ENCODE results near the gene NEGR1.

The NEGR1 gene

DNA sequence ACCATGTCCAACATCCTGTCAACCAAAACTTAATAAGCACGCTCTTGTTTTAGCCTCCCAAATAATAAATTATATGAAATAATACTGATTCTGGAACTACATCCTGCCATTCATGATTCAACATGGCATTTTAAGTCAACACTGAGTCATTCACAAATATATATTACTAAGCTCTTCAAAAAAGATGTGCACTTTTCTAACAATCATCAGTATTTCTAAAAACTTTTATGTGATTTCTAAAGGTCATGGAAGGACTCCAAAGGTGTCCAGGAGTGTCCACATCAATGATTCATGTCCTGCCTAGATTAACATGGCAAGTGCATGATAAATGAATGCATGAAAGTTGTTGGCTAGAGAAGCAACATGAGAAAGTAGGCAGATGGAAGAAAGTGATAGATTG is 51.6 kb downstream of the NEGR1 start:
- no peak for DNase-seq (ENCODE audit: low spot score)

DNA sequence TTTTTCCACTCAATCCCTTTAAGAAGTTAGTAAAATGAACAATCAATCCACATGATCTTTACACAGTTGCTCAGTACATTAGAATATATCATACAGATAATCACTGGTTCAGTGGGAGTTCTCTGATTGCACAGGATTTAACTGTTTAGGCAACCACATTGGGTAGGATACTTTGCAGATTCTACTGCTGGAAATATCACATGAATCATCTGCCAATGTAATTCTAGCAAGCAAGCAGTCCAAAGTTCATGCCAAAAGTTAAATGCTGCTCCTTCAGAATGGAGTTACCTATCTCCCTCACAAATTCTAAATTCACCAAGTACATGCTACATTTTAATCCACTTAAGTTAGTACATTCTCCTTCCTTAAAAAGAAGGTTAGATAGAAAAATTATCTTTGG is 52.4 kb downstream of the NEGR1 start:
- no peak for DNase-seq (ENCODE audit: low spot score)

DNA sequence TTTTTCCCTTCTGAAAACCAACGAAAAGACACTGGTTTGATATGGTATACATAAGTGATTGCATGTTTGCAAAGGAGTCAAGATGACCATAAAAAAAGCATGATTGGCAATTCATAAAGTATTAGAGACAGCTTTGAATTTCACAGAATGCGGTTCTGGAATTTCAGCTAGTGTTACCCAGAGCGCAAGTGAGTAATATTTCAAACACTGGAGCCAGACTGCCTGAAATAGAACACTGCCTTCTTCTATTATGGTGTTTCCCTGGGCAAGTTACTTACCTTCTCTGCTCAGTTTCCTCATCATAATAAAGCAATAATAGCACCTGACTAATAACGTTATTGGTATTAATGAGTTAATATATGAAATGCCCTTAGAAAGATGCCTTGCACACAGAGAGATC is 54.7 kb downstream of the NEGR1 start:
- DNase-seq (ENCODE audit: low spot score) = no peak

DNA sequence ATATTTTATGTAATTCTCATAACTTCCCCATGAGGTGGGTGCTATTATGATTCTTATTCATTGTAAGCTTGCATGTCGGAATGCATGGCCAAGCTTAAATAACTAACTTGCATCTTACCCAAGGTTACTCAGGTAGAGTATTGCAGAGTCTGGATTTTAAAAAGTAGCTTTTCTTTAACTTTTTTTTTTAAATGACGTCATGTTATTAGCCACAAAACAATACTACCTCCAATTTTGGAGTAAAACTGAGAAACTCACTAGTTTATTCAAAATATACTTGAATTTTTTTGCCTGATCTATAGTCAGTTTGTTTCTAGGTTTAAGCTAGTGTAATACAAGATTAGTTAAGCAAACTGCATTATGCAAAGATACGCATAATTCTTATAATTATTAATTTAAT is 57.8 kb downstream of the NEGR1 start:
- no peak for DNase-seq (ENCODE audit: low spot score)

DNA sequence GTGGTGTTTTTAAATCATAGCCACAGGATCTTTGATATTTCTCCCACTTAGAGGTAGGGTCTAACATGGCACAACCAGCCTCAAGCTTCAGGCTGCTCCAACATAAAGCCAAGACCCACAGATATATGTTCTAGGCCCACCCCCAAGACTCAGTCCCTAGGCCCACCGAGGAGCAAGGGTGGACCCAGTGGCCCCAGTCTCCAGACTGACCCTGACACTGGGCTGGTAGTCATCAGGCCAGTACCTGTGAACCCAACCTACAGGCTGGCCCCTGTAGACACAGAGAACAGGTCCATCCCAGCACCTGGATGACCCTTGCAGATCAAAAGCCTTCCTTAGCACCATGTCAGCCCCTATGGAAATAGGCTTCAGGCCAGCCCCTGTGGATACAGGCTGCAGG is 60.5 kb downstream of the NEGR1 start:
- no peak for DNase-seq (ENCODE audit: low spot score)

DNA sequence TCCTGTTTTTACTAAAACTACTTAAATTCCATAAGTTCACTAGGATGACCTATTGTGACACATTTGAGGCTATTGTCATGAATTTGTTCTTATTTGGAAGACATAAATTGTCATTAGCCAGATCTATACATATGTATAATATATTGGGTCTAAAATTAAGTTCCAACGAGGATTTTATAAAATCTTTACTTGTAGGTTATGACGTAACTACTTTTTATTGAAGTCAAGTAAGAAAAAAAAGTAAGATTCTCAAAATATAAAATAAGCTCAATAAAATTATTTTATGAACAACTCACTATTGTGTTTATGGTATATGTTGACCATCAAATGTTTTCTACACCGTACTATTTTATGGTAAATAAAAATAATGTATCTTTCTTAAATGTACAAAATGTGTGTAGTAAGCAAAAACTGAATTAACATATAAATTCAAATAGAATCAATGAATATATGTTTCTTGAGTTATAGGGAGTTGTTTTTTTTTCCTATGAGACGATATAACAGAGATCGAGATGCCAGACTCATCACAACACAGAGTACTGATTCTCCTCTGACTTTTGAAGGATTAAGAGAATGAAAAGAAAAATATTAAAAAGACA is 64.1 kb downstream of the NEGR1 start:
- DNase-seq (ENCODE audit: low spot score) = no peak

DNA sequence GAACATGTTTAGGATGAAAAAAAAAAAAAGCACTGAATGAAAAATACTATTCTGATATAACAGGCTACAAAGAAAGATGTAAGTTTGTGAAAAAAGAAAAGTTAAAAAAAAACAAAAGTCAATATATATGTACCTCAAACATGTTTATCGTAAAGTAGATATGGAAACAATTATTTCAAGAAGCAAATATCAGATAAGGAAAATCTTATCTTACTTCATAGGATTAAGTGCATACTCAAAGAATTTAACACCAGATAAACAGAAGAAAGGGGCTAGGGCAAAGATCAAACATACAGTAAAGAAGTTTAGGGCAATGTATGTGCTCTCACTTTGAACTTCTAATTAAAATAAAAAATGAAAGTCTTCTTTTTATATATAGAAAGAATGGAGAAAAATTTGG is 75.3 kb downstream of the NEGR1 start:
- no peak for DNase-seq (ENCODE audit: low spot score)

DNA sequence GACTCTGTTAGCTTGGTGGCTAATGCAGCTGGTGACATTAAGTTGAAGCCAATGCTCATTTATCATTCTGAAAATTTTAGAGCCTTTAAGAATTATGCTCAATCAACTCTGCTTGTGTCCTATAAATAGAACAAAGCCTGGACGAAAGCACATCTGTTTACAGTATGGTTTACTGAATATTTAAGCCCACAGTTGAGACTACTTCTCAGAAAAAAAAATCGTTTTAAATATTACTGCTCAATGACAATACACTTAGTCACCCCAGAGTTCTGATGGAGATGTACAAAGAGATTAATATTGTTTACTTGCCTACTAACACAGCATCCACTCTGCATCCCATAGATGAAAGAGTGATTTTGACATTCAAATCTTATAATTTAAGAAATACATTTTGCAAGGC is 79.6 kb downstream of the NEGR1 start:
- no peak for DNase-seq (ENCODE audit: low spot score)

DNA sequence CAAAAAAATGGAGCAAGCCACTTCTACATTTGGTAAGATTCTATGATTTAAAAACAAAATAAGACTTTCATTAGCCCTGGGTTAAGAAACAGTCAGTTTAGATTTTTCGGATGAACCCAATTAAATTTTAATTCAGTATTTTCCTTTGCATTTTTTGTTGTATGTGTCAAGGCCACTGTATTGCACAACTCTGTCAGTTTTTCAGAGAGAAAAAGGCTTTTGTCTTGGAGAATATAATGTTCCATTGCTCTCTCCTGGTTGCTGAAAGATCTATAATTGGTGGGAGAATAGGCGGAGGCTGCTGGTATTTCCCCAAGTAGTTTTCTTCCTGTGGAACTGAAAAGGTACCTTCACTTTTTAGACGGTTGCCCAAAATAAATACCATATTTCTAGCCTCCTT is 84.6 kb downstream of the NEGR1 start:
- no peak for DNase-seq (ENCODE audit: low spot score)

DNA sequence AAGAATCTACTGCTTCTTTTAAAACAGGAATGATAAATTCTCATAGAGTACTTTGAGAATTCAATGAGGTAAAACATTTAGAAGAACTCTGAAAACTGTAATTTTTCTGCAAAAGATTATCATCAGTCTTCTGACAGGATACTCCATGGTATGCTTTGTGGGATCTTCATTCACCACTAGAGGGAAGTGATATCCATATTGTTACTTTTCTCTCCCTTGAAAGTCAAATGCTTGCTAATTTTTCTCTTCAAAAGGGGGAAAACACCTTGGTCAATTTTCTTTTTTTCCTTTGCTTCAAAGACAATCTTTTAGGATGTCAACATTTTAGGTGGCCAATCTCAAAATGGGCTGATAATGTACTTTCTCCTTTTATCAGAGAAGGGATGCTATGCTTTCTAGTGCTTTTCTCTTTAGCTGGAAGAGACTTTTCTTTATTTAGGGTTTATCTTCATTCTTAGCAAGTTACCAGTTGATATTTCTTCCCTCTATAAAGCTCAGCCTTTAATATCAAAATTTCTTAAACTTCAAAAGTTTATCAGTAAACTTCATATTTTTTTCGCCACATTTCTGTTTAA is 95.5 kb downstream of the NEGR1 start:
- DNase-seq (ENCODE audit: low spot score) = no peak

DNA sequence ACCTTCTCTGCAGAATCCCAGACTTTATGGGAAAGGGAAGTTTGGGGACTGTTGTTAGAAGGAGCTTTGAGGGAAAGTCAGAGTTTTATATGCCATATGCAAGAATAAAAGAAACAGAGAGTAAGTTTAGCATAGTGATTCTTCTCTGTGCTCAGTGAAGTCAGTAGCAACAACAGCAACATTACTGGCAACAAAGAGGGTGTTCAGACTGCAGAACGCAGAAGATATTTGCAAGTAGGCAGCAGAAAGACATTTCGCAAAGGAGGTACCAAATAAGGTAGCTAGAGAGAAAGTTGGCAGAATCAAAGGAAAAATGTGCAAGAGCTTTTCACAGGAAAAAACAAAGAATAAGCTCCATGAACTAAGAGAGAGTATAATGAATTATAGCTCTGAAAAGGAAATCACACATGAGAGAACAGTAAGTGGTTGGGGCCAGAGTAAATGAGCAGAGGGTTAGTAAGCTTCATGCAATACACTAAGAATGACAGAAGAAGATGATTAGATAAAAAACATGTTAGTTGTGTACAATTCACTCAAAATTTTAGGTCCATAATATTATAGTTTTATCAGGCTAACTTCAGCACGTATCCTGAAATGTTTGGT is 98.1 kb downstream of the NEGR1 start:
- no peak for DNase-seq (ENCODE audit: low spot score)

DNA sequence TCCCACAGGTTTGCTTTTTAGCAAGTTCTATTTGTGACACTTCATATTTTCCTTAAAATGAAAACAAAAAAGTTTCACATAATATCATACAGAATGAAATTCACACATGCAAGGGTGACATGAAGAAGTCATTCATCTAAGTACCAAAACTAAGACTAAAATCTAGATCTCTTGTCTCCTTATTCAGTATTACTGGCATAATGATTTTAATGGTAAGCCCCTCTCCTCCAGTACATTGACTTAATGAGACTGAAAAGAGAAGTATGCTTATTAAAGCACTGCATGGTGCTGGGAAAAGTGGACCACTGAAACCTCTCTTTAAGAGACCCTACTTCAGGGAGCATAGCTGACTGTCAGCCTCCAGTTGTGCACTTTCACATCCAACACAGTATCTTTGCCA is 99.5 kb downstream of the NEGR1 start:
- no peak for DNase-seq (ENCODE audit: low spot score)

DNA sequence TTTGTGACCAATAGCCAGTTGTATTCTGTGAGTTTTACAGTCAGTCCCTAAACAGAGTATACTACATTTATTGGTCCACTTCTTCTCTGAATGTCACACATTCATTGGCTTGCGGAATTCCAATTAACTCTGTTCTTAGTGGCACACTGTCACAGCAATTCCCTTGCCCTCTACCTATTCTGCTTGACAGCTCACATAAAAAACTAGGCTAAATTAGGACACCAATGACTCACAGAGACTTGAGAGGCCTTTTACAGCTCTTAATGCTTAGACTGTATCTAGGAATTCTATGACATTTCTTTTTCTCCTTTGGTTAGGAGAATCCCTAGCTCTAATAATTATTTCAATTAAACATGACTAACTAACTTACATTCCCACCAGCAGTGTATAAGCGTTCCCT is 104.1 kb downstream of the NEGR1 start:
- DNase-seq (ENCODE audit: low spot score) = no peak

DNA sequence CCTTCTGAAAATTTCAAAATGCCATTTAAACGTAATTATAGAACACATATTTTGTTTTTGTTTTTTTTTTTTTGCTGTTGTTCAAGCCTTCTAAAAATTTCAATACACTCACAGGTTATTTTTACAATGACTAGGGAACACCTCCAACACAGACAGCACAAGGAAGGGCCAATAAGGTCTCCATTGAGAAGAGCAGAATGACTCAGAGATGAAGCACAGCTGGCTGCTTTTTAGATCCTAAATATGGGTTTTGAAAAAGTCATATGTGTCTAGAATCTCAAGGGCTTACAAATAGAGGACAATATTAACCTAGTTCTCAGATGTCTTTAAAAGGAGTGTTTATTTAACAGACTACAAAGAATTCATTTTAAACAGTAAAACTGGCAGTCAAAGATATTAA is 104.6 kb downstream of the NEGR1 start:
- no peak for DNase-seq (ENCODE audit: low spot score)

DNA sequence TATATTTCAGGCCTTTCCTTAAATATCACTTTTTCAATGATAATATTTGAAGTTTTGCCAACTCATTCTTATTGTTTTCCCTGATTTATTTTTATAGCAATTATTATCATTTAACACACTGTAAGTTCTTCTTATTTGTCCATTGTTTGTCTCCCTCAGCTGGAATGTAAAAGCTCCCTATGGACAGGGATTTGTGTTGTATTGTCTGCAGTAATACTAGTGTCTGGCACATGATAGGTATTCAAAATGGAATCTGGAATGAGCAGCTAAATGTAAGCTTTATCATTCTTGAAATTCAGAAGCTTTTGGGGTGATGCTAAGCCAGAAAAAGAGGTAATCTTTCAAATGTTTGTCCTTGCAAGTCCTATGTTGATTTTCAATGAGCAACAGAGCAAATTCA is 112.1 kb downstream of the NEGR1 start:
- no peak for DNase-seq (ENCODE audit: low spot score)

DNA sequence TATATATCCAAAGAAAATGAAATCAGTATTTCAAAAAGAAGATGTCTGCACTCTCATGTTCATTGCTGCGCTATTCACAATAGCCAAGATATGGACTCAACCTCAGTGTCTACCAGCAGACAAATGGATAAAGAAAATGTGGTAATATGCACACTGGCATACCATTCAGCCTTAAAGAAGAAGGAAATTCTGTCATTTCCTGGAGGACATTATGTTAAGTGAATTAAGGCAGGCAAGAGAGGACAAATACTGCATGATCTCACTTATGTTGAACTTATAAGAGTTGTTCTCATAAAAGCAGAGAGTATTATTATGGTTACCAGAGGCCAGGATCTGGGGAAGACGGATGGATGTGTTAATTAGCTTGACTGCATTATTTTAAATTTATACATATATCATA is 115.9 kb downstream of the NEGR1 start:
- DNase-seq (ENCODE audit: low spot score) = no peak

DNA sequence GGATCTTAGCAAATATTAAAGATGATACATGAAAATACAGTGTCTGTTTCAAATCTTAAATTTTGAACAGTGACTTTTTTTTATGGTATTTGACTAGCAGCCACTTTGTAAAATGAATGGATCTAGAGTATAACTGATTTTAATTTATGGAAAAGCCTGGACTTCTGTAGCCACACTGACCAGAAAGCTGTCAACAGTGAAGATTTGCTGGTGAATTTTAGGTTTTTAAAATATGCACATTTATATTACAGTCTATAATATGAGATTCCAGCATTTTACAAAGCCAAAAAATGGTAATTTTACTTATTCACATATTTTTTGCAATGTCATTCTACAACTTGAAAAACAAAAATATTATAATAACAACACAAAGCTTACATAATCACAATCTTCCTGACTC is 131.8 kb downstream of the NEGR1 start:
- no peak for DNase-seq (ENCODE audit: low spot score)

DNA sequence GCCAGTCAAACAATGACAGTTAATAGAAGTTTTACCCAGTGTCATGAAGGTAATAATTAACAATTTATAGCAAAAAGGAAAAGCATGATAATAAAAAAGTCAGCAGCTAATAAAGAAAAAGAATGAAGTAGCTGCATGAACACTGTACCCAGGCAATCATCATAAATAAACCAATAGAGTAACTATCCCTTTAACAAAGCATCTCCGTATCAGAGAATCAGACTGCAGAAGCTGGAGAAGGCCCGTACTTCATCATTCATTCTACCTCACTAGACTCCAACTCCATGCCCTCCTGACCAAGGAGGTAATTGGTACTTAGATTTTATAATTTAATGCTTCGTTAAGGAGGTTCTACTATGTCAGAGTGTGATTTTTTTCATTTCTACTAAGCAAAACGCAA is 140.5 kb downstream of the NEGR1 start:
- DNase-seq (ENCODE audit: low spot score) = no peak

DNA sequence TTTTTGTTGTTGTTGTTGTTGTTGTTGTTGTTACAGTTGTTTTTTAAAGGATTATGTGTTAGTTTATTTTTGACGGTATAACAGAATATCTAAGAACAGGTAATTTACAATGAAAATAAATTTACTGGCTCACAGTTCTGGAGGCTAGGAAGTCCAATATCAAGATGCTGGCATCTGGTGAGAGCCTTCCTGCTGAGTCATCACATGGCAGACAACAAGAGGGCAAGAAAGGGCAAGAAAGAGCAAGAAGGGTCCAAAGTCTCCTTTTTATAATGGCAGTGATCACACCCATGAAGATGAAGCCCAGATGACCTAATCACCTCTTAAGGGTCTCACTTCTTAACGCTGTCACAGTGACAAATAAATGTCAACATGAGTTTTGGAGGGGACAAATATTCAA is 142.1 kb downstream of the NEGR1 start:
- no peak for DNase-seq (ENCODE audit: low spot score)

DNA sequence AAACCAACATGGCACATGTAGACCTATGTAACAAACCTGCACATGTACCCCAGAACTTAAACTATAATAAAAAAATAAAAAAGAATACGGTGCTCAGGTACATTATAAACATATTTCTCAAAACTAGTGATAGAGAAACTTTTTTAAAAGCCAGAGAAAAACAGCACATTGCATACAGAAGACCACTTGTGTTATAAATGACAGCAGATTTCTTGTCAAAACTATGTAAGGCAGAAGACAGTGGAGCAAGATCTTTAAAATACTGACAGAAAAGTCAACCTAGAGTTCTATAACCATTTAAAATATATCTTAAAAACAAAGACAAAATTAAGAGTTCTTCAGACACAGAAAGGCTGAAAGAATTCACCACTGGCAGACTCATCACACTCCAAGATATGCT is 144.7 kb downstream of the NEGR1 start:
- no peak for DNase-seq (ENCODE audit: low spot score)

DNA sequence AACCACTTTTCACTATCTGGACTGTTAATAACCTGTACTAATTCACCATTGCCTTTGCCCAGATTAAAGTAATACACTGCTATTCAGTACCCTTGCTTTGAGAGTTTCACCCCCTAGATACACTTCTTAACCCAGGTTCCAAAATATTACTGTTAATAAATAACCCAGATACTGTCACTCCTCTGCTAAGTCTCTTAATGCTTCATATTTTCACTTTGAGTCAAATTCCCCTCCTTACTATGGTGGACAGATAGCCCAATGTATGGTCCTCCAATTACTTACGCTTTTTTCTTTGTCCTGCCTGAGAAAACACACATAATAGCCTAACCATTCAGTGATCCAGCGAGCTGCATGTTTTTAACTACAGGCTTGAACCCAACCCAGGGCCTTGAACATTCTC is 152.5 kb downstream of the NEGR1 start:
- DNase-seq (ENCODE audit: low spot score) = no peak

DNA sequence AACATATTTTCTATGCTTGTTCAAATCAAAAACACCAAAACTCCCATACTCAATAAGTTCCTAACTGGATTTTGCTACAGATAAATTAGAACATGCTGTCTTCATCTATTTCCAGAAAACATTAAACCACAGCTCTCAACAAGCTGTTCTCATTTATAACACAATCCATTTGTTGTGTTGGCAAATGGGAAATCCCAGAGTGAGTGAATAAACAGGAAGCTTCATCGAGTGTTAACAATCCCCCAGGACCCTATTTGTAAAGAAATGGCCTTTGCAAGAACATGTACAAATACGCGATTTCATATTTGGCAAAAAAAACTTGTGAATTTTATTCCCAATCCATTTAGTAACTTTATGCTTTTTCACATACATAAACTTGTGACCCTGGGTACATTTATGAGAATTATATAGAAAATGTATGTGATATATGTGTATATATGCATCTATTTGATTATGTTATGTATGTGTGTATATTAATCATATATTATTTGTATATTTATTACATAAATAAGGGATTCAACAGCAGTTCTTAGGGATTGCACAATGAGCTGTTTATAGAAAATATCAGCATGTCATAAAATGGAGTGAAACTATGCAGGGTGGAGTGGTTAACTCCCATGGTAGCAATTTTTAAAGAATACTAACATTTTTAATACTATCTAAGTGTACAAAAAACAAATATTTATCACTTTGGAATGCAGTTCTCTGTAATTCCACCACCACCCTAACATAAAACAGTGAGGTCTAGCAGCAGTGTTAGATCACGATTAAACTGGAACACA is 160.0 kb downstream of the NEGR1 start:
- no peak for DNase-seq (ENCODE audit: low spot score)

DNA sequence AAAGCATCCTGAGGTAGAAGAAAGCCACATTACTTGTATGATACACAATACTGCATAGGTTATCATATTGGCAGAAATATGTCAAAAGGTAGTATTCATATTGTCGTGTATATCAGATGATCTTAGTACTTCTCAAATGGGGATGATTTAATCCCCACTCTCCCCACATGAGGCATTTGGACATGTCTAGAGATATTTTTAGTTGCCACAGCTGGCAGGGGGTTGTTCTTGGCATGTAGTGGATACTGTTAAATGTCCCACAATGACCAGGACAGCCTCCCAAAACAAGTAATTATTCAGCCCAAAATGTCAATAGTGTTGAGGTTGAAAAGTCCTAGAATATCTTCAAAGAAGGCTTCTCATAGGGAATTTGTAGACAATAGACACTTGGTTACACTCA is 162.8 kb downstream of the NEGR1 start:
- DNase-seq (ENCODE audit: low spot score) = no peak
